Gastrocnemius medialis (tissue), 4 donors: Measurements from ENCODE around the gene ANKDD1A. TPM values are rescaled to one million over a fixed set of nuclear protein-coding genes. Genes with fewer than 3 reads are reported as not detected.

Source experiments
- ATAC-seq, 2 donors: fragments of 150-250 bp; one replicate each; pipeline ENCODE4 v1.9.1; 2016
- DNase-seq, 2 donors: peaks; one replicate each; pipeline ENCODE4 v3.0.0-alpha.2; 2019
- H3K27ac ChIP-seq, 4 donors: fragments of 200-600 bp; sonication (generic); 1 replicate in 1 of 4; 2 replicates in 3 of 4; pipeline ENCODE4 v1.5.1; 2016 to 2018; ENCODE audit warnings: mild to moderate bottlenecking in 2 of 4, moderate library complexity in 1 of 4
- H3K27me3 ChIP-seq, 3 donors: fragments of 200-600 bp; sonication (generic) in 2 of 3; 1 replicate in 1 of 3; 2 replicates in 2 of 3; pipeline versions ENCODE4 v1.5.1 to v1.6.0; 2016 to 2019; ENCODE audit warnings: mild to moderate bottlenecking in 1 of 3, moderate library complexity in 1 of 3
- H3K36me3 ChIP-seq, 2 donors: fragments of 200-600 bp; sonication (generic) in 1 of 2; one replicate each; pipeline ENCODE4 v1.5.1; 2017 to 2018
- H3K4me1 ChIP-seq, 2 donors: fragments of 200-600 bp; sonication (generic) in 1 of 2; one replicate each; pipeline ENCODE4 v1.5.1; 2016 to 2017; ENCODE audit warnings: mild to moderate bottlenecking in 2 of 2
- H3K4me3 ChIP-seq, 4 donors: fragments of 200-600 bp; sonication (generic) in 3 of 4; 1 replicate in 1 of 4; 2 replicates in 3 of 4; pipeline ENCODE4 v1.5.1; 2016 to 2019; ENCODE audit warnings: mild to moderate bottlenecking in 2 of 4
- H3K9me3 ChIP-seq, 3 donors: fragments of 200-600 bp; sonication (generic) in 2 of 3; 1 replicate in 1 of 3; 2 replicates in 2 of 3; pipeline ENCODE4 v1.5.1; 2016 to 2019
- POLR2A ChIP-seq, 2 donors: fragments of 450-650 bp; IDR thresholded peaks; one replicate each; pipeline ENCODE4 v1.6.1; 2017; ENCODE audit warnings: antibody characterized with exemption in 2 of 2, mild to moderate bottlenecking in 2 of 2, moderate library complexity in 2 of 2
- in situ Hi-C, 4 donors: fragments of 200-750 bp; cut with MboI; loops; one replicate each; pipeline versions ENCODE4 v1.15.0 to v1.8.0; 2017; ENCODE audit warnings: low sequenced_read_pairs in 4 of 4
- intact Hi-C: fragments of 100-400 bp; cut with DNase I; formaldehyde crosslinking; loops from one replicate; pipeline ENCODE4 v1.15.1; 2023; ENCODE audit warnings: low total_unique reads
- total RNA-seq, 4 donors: library from RNA; depleted of rRNA; stranded (reverse); fragments of >200 nt; gene quantifications; one replicate each; pipeline versions ENCODE4 v1.1.0 to v1.2.3, GENCODE V29; 2016
- TF ChIP-seq, protein P1 (sequence below), 5 experiments: fragments of 450-650 bp in 3 of 5; fragments of 200-600 bp in 2 of 5; sonication (generic) in 2 of 5; IDR thresholded peaks in 4 of 5; conservative IDR thresholded peaks in 1 of 5; 1 replicate in 4 of 5; 2 replicates in 1 of 5; pipeline ENCODE4 v1.5.1; 2016 to 2019; ENCODE audit warnings: antibody characterized with exemption in 5 of 5, mild to moderate bottlenecking in 3 of 5, moderate library complexity in 3 of 5

ANKDD1A gene
- total RNA-seq, 4 donors from 2014 or later = 0.11 to 0.39 (median 0.36) TPM; not detected in 1

DNA sequence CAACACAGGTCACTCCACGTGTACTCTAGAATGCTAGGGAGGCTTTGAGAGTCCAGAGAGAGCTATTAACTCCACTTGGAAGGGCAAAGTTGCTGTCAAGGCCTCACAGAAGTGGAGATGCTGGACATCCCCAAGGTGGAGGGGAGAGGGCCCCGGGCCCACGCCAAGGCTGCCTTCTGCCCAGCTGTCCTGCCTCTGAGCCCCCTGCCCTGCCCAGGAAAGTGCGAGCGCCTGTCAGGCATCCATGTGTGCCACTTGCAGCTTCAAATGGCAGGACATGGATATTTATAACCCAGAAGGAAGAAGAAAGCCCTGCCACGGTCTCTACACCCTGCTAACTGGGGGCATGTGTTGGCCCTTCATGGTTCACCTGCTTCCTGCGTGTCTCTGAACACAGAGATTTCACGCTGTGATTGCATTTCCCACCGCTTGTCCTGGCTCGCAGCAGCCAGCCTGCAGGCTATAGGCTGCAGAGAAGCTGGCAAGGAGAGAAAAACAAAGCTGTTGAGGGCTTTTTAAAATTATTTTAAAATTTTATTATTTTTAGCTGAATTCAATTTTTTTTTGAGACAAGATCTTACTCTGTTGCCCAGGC, 17.0 kb downstream of the ANKDD1A start:
- intact Hi-C loops = no loop called here
- DNase-seq (no peak), ATAC-seq (no peak)
- in situ Hi-C loops = no loop called here
- Histone ChIP-seq H3K9me3 (no peaks in the 10 kb centered on the region), H3K4me3 (no peak overlapping the region), H3K27ac (no peak overlapping the region), H3K36me3 (no peaks in the 10 kb centered on the region), H3K27me3 (no peaks in the 10 kb centered on the region), H3K4me1 (no peaks in the 10 kb centered on the region)
- TF ChIP-seq, protein P1, sequence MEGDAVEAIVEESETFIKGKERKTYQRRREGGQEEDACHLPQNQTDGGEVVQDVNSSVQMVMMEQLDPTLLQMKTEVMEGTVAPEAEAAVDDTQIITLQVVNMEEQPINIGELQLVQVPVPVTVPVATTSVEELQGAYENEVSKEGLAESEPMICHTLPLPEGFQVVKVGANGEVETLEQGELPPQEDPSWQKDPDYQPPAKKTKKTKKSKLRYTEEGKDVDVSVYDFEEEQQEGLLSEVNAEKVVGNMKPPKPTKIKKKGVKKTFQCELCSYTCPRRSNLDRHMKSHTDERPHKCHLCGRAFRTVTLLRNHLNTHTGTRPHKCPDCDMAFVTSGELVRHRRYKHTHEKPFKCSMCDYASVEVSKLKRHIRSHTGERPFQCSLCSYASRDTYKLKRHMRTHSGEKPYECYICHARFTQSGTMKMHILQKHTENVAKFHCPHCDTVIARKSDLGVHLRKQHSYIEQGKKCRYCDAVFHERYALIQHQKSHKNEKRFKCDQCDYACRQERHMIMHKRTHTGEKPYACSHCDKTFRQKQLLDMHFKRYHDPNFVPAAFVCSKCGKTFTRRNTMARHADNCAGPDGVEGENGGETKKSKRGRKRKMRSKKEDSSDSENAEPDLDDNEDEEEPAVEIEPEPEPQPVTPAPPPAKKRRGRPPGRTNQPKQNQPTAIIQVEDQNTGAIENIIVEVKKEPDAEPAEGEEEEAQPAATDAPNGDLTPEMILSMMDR (IDR thresholded peaks at IDR 0.05 in 4 of 5, conservative IDR thresholded peaks at IDR 0.05 in 1 of 5) = no peak
- no peak for TF ChIP-seq POLR2A (IDR thresholded peaks at IDR 0.05)

DNA sequence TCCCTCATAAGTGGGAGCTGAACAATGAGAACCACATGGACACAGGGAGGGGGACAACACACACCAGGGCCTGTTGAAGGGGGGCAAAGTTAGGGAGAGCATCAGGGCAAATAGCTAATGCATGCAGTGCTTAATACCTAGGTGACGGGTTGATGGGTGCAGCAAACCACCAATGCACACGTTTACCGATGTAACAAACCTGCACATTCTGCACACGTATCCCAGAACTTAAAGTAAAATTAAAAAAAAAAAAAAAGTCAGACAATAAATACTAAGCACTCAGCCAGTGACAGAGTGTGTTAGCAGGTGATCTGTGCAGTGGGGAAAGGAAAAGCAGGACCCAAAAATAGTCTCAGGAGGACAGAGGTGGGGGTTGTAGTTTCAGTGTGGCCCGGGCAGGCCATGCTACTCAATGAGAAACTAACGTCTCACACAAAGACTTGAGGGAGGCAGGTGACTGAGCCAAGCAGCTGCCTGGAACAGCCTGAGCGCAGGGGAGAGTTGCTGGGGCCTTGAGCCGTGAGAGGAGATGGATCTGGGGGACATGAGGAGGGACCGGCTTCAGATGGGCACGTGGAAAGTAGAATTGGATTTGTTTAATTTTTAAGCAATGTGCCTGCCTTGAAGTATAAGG, 18.4 kb downstream of the ANKDD1A start:
- Histone ChIP-seq H3K27me3 (no peaks in the 10 kb centered on the region), H3K27ac (no peak overlapping the region), H3K9me3 (no peaks in the 10 kb centered on the region), H3K36me3 (no peaks in the 10 kb centered on the region), H3K4me3 (no peak overlapping the region), H3K4me1 (no peaks in the 10 kb centered on the region)
- in situ Hi-C loops (no loop called here), intact Hi-C loops (no loop called here)
- DNase-seq (no peak), ATAC-seq (no peak)
- no peak for TF ChIP-seq POLR2A (IDR thresholded peaks at IDR 0.05)
- TF ChIP-seq, protein P1 (IDR thresholded peaks at IDR 0.05 in 4 of 5, conservative IDR thresholded peaks at IDR 0.05 in 1 of 5) = no peak

DNA sequence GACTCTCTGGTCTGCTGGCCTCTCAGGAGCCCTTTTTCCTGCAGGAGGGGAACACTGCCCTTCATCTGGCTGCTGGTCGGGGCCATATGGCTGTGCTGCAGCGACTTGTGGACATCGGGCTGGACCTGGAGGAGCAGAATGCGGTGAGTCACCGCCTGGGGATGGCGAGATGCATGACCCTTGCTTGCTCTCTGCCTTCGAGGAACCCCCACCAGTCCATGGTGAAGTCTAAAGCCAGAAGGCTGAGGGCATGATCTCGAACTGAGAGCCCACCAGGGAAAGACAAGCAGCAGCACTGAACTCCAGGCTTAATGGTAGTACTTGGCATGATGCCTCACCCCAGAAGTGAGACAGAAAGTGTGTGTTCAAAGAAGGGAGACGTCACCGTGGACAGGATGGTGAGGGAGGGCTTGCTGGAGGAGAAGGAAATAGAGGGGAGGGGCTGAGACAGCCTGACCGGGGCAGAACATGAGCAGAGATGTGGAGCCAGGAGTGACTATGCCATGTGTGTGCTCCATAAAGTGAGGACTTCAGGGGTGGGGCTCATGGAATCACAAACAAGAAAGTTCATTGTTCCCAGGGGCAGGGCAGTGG, 19.2 kb downstream of the ANKDD1A start:
- Histone ChIP-seq H3K36me3 (no peaks in the 10 kb centered on the region), H3K4me1 (no peaks in the 10 kb centered on the region), H3K27ac (no peak overlapping the region), H3K4me3 (no peak overlapping the region), H3K27me3 (no peaks in the 10 kb centered on the region), H3K9me3 (no peaks in the 10 kb centered on the region)
- no peak for TF ChIP-seq POLR2A (IDR thresholded peaks at IDR 0.05)
- TF ChIP-seq, protein P1 (IDR thresholded peaks at IDR 0.05 in 4 of 5, conservative IDR thresholded peaks at IDR 0.05 in 1 of 5) = no peak
- no peak for ATAC-seq
- DNase-seq = no peak
- in situ Hi-C loops = no loop called here
- intact Hi-C loops = no loop called here

DNA sequence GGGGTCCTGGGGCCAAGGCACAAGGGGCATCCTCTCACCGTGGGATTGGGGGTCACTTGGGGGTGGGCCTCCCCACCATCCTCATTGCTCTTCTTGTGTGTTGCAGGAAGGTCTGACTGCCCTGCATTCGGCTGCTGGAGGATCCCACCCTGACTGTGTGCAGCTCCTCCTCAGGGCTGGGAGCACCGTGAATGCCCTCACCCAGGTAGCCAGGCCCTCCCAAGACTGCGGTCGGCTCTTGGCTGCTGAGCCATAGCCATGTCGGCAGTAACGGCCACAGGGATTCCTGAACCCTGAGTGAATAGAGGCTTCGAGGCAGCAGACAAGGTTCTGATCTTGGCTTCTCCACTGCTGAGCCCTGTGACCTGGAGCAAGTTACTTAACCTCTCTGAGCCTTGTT, 19.7 kb downstream of the ANKDD1A start:
- TF ChIP-seq, protein P1 (IDR thresholded peaks at IDR 0.05 in 4 of 5, conservative IDR thresholded peaks at IDR 0.05 in 1 of 5) = no peak
- TF ChIP-seq POLR2A (IDR thresholded peaks at IDR 0.05) = no peak

More for the DNA sequence above, 19.7 kb downstream of the ANKDD1A start:
- no peak for ATAC-seq
- Histone ChIP-seq H3K9me3 (no peaks in the 10 kb centered on the region), H3K27me3 (no peaks in the 10 kb centered on the region), H3K27ac (no peak overlapping the region), H3K4me1 (no peaks in the 10 kb centered on the region), H3K4me3 (no peak overlapping the region), H3K36me3 (no peaks in the 10 kb centered on the region)
- in situ Hi-C loops (no loop called here), intact Hi-C loops (no loop called here)
- no peak for DNase-seq
